GM06990 (cell line): Measurements from ENCODE around the gene SYNGR2.
A peak's percentile ranks its signal among the peaks of the same experiment; 100 is the strongest.

Source experiments
- DNase-seq: peaks from one replicate; pipeline ENCODE4 v3.0.0-alpha.2; 2011; ENCODE audit not compliant: insufficient read length; ENCODE audit errors: extremely low read depth
- H3K27me3 ChIP-seq: replicated peaks from 2 replicates; pipeline ENCODE4 v1.6.0; 2011; ENCODE audit warnings: low read length; ENCODE audit not compliant: control insufficient read depth, insufficient read depth
- H3K36me3 ChIP-seq: 2 replicates; pipeline ENCODE4 v1.5.1; 2011; ENCODE audit warnings: low read length; ENCODE audit not compliant: control insufficient read depth, insufficient read depth
- H3K4me3 ChIP-seq: replicated peaks from 2 replicates; pipeline ENCODE4 v1.5.1; 2011; ENCODE audit warnings: low read depth, mild to moderate bottlenecking, control low read depth, low read length
- TF ChIP-seq, protein P1 (sequence below): IDR thresholded peaks from 2 replicates; pipeline ENCODE4 v1.5.1; 2011; ENCODE audit warnings: low read length, control low read depth, mild to moderate bottlenecking, inconsistent platforms; ENCODE audit not compliant: insufficient read depth, poor library complexity, severe bottlenecking

The SYNGR2 gene

DNA sequence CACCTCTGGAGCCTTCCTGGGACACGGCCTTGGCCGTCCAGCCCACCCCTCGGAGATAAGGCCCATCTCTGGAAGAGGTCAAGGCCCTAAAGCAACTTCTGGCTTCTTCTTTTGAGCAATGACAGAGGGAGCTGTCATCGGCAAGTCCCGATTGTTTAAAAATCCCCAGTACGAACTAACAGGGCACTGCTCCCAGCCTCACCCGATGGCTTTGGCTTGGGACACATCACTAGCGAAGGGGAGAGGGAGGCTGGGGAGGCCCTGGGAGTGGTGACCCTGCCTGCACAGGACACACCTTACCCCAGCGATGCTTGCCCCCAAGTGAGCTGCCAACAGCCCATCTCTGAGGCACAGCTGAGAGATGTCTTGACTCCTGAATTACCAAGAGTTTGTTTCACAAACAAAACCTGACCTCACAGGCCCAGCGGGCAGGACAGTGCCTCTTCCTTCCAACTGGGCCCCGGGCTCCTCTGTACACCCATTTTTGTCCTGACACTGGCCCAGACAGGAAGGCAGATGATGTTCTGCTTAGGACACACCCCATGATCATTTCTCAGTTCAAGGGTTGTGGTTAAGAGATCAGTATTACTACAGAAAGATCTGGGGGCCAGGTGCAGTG is 4.8 kb downstream of the SYNGR2 start:
- TF ChIP-seq, protein P1, sequence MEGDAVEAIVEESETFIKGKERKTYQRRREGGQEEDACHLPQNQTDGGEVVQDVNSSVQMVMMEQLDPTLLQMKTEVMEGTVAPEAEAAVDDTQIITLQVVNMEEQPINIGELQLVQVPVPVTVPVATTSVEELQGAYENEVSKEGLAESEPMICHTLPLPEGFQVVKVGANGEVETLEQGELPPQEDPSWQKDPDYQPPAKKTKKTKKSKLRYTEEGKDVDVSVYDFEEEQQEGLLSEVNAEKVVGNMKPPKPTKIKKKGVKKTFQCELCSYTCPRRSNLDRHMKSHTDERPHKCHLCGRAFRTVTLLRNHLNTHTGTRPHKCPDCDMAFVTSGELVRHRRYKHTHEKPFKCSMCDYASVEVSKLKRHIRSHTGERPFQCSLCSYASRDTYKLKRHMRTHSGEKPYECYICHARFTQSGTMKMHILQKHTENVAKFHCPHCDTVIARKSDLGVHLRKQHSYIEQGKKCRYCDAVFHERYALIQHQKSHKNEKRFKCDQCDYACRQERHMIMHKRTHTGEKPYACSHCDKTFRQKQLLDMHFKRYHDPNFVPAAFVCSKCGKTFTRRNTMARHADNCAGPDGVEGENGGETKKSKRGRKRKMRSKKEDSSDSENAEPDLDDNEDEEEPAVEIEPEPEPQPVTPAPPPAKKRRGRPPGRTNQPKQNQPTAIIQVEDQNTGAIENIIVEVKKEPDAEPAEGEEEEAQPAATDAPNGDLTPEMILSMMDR, result no peak
- DNase-seq, result peak; percentile 71
- H3K36me3 ChIP-seq, result peaks cover 44% of the 10 kb centered on the region
- no peaks in the 10 kb centered on the region for H3K27me3 ChIP-seq
- H3K4me3 ChIP-seq, result peak overlapping the region; percentile 97

DNA sequence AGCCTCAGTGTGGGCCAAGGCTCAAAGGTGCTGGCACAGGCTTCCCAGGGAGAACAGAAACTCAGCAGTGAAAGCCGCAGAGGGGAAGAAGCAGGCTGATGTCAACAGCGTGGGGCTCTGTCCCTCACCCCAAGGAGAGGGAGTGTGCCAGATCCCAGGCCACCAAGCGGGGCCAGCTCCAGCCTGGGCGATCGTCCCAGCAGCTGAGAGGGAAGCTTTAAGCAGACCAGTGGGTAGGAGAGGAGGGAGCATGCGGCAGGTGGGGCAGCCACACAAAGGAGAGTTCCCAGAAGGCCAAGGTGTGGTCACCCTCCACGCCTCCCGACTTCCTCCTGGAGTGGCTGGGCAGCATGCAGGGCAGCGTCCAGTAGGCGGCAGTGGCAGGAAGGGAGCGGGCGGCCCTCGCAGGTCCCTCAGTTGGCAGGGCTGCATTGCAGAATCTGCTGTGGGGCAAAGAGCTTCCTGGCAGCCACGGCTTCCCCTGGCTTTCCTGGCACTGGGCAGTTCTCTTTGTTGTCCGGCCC is 6.0 kb downstream of the SYNGR2 start:
- H3K36me3 ChIP-seq, result peaks cover 47% of the 10 kb centered on the region
- H3K4me3 ChIP-seq, result no peak overlapping the region
- no peaks in the 10 kb centered on the region for H3K27me3 ChIP-seq
- TF ChIP-seq, protein P1, result peak; percentile 17
- no peak for DNase-seq

DNA sequence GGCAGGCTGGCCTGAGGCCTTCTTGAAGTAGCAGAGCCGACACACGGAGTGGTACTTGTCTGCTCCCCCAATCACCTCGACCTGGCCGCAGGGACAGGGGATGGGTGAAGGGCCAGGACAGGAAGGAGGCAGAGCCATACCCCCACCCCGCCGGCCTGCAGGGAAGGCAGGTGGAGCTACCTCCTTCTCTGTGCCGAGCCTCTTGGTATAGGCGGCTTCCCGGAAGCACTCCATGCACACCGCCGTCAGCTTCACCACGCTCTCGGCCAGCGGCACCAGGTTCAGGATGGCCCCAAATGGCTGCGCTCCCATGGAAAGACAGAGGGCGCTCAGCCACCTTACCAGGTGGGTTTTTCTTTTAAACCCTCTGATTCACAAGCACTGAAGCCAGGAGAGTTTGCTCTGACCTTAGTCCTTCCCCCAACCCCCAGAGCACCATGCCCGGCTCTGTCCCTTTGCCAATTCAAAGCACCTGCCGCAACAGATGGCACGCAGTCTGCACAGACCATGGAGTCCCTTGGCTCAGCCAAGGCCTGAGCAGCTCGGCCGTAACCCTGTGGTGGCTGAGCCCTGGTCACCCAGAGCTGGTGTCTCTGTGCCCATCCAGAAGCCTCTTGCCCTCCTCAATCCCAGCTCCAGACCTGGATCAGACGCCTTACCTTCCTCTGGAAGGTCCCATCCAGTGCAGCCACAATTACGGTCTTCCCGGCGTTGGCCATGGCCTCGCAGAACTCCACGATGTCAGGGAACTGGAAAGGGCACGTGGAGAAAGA is 6.7 kb downstream of the SYNGR2 start:
- TF ChIP-seq, protein P1, result peak; percentile 1
- DNase-seq, result no peak

DNA sequence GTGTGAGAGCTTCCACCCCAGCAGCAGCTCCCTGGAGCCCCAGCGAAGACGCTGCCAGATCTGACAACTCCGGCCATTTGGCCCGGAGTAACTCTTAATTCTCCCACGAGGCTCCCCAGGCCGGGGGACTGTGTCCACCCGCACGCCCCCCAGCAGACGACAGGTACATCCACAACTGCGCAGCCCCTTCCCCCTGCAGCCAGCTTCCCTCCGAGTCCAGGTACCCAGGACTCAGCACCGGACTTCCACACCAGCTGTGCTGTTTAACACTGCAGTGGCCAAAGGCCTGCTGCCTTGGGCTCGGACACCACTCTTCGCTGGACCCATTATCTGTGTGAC is 7.2 kb downstream of the SYNGR2 start:
- H3K27me3 ChIP-seq, result no peaks in the 10 kb centered on the region
- TF ChIP-seq, protein P1, result no peak
- peaks cover 40% of the 10 kb centered on the region for H3K36me3 ChIP-seq
- H3K4me3 ChIP-seq, result no peak overlapping the region
- no peak for DNase-seq

More for the DNA sequence above, 6.7 kb downstream of the SYNGR2 start:
- Histone ChIP-seq H3K36me3 (peaks cover 41% of the 10 kb centered on the region), H3K4me3 (no peak overlapping the region), H3K27me3 (no peaks in the 10 kb centered on the region)

DNA sequence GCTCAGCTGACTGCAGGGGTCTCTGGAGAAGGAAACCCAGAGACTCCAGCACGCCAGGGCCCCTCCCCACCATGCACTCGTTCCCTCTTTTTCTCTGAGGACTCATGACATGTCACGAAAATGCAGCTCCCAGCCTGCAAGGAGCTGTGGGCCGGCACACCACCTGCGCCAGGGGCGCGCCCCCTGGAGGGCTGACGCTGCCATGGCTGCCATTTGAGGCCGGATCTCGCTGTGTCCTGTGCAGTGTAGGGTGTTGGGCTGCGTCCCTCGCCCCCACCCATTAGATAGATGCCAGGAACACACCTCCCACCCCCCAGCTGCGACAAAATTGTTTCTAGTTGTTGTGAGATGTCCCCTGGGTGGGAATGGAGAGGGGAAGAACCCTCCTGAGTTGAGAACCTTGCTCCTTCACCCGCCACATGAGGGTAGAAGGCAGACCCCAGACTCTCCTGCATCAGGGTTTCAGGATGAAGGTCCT is 8.2 kb downstream of the SYNGR2 start:
- H3K27me3 ChIP-seq, result no peaks in the 10 kb centered on the region
- TF ChIP-seq, protein P1, result peak; percentile 99
- peak; percentile 87 for DNase-seq
- H3K36me3 ChIP-seq, result peaks cover 32% of the 10 kb centered on the region
- H3K4me3 ChIP-seq, result no peak overlapping the region
